NCI-H1694 treated with DMSO at 0.1 percent for 48 hours (cell line): ENCODE results near the gene SIPA1L3.
"Not testable (repeated sequence)": the region's sequence is repeated elsewhere in the genome, so short reads cannot be mapped to it uniquely, and the experiment has no call there.

Source experiments
- DNase-seq: peaks from one replicate; lab custom pipeline; 2025; lab: John Stamatoyannopoulos, UW

SIPA1L3 gene

DNA sequence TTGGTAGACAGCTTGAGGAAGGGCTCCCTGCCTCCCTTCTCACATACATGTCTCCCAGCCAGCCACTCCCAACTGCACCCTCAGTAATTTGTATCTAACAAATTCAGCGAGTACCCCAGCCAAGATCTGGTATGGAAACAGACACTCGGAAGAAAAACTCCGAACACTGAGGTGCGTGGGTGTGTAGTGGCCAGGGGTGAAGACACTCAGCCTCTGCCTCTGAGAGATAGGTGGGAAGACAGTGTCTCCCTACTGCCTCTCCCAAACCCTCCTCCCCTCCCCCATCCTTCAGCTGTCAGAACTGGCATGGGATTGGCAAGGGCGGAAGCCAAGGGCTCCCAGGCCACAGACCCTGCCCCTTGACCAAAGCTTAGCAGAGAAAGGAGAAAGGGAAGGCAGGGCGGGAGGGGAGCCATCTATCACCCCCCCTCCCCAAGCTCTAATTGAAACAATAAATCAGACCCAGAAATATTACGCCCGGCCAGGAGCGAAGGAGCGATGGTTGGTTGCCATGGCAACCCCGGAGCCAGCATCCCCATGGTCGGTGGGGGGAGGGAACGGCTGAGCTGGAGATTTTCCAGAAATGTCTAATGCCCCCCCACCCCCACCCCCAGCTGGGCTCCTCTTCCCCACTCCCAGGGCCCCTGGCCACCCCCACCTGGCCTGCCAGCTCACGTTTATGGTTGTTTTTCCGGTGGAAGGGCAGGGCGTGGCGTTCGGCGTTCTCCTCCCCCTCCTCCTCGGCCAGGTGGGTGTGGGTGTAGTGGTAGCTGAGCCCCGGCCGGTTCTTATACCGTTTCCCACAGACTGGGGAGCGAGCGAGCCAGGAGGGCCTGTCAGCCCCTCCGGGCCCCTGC is 310.0 kb downstream of the SIPA1L3 start:
- no peak for DNase-seq

- no peak for DNase-seq
Measured at GRCh38 chr19:38218204-38218603, 311.2 kb downstream of the SIPA1L3 start.

DNA sequence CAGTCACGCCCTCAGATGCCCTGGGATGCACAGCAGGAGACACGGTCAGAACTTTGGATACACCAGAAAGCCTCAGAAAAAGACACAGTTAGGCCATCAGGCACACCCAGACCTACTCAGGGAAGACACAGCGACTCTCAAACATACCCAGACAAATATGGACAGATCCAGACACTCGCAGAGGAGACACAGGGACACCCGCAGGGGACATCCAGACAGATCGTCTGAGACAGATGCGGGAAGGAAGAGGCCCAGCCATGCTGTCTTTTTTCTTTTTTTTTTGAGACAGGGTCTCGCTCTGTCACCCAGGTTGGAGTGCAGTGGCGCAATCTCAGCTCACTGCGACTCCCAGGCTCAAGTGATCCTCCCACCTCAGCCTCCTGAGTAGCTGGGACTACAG is 312.2 kb downstream of the SIPA1L3 start:
- DNase-seq = no peak

- no peak for DNase-seq
Measured at GRCh38 chr19:38221421-38221820, 314.4 kb downstream of the SIPA1L3 start.

- no peak for DNase-seq
Measured at GRCh38 chr19:38221919-38222830, 315.2 kb downstream of the SIPA1L3 start.

DNA sequence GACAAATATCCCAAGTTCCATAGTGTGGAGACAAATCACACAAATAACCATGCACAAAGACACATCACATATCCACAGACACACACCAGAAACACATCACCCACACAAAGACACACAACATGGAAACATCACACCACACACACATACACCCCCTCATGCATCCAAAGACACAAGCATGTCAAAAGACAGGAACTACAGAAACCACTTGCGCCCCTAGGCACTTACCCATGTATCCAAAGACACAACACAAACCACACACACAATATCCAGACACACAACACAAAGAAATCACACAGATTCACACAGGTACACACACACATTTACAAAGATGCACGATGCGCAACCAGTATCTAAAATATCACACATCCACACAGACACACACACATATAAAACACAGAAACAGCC is 316.1 kb downstream of the SIPA1L3 start:
- no peak for DNase-seq

DNA sequence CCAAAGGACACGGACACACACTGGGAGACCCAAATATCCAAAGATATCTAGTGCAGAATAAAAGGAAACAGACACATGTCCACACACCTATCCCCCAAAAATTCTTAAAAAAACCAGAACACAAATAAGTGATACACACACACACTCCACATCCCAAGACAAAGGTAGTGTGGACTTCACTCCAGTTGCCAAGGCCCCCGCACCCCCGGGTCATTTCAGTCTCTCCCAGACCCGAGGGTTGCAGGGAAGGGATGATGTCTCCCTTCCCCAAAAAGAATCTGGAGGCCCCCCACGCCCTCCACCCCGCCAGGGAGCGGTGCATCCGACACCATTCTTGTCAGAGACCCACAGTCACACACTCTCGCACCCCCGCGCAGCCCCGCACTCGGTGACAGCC is 316.6 kb downstream of the SIPA1L3 start:
- DNase-seq = no peak

DNA sequence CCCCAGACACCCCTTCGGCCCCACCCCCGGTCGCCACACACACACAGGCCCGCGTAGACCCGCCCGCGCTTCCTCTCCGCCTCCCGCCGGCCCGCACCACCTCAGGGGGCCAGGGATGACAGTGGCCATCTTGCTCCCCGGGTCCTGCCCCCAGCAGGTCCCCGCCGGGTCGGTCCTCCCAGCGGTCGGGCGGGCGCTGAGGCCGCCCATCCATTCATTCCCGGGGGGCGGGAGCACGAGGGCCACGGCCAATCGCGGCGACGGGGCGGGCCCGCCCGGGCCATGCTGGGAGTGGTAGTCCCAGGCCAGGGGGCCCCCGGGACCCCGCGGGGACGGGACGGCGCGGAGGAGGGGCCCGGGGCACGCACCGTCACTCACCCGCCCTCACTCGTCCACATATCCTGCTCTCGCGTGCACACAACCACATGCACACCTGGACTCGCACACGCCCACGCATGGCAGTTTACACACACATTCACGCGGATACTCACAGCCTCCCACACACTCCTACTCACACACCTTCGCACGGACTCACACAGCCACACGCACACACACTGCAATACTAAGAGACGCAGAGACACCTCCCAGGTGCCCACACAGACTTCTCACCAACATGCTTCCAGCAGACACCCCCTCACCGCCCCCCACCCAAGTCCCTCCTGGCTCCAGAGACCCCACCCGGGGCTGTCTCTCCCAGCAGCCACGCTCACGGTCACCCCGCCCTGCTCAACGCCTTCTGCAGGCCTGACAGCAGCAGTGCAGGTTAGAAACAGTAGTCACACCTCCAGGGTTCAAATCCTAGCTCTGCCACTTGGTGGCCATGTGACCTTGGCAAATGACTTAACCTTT is 317.2 kb downstream of the SIPA1L3 start, which contains the start of gene DPF1:
DPF1 (minus strand) TSS at position 209 of the 849 bp plus-strand sequence; CDS start at position 129, 80 bp downstream.
- DNase-seq = peak; percentile 29

GRCh38 chr19:38224863-38225218 is 317.8 kb downstream of the SIPA1L3 start:
- not testable (repeated sequence) for DNase-seq

DNA sequence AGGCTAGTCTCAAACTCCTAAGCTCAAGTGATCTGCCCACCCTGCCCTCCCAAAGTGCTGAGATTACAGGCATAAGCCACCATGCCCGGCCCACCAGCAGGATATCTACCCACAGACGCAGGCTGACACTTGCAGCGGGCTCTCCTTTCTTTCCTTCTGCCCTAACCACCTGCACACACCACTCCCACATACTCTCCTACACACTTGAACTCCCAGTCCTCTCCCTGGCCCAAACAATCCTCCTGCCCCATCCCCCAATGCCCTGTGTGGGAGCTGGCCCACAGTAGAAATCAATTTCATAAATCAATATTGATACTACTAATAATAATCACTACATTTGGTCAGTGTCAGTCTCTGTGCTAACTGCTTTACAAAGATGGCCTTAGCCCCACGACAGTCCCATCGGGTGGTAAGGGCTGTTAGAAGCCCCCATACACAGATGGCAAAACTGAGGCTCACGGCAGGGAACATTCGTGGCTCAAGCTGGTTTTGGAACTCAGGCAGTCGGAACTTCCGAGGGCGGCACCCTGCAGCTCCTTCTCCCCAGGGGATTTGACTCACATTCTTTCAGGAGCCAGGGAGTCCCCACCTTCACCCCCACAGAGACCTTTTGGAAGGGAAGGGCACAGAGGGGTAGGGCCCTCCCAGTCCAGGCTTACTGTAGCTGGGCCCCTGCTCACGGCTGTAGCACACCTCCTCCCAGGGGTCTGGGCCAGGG is 320.4 kb downstream of the SIPA1L3 start:
- no peak for DNase-seq

DNA sequence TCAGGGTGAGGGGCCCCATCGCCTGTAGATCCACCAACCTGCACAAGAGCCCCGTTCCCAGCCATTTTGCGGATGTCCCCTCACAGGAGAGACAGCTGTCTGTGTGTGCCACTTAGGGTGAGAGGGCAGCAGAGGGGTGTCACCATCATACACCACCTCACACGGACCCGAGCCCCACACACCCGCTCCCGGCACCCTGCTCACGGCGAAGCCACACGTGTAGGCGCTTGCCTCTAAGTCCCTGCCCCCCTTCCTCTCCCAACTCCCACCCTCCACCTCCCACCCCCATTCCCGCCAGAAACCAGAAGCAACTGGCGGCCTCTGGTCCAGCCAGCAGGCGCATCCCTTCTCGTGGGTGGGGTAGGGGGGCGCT is 321.0 kb downstream of the SIPA1L3 start:
- DNase-seq = no peak

GRCh38 chr19:38228491-38229439 is 321.8 kb downstream of the SIPA1L3 start:
- peak; percentile 22 for DNase-seq

DNA sequence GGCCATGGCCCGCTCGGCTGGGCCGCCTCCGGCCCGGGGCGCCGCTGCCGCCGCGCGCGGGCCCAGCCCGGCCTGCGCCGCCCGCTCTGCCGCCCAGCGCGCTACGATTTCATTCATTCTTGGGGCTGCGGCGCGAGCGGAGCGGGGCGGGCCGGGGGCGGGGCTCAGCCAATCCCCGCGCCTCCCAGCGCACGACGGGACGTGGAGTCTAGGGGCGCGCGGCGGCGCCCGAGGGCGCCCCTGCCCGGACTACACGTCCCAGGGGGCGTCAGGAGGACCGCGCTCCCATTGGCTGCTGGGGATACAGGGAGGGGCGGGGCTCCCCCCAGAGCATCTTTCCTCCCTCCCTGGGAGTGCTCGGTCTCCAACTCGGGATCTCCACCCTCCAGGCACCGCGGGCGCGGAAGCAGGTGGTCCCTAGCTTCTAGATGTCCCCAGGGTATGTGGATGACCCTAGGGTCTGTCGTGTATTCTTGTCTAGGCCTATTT is 322.6 kb downstream of the SIPA1L3 start:
- peak; percentile 94 for DNase-seq

GRCh38 chr19:38230506-38231133 is 323.6 kb downstream of the SIPA1L3 start:
- not testable (repeated sequence) for DNase-seq

DNA sequence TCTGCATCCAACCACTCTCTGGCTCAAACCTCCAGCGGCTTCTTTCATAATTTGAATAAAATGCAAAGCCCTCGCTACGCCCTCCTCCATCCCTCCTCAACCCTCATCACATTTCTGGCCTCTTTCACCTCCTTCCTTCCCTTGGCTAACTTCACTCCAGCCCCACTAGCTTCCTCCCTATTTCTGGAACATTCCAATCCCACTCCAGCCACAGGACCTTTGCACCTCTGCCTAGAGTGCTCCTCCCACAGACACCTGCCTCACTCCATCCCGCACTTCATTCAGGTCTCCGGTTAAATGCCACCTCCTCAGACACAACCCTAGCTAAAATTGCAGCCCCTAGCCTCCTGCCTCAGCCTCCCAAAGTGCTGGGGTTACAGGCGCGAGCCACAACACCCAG is 324.9 kb downstream of the SIPA1L3 start:
- no peak for DNase-seq

GRCh38 chr19:38233740-38234251 is 326.8 kb downstream of the SIPA1L3 start:
- peak; percentile 60 for DNase-seq

- no peak for DNase-seq
Measured at GRCh38 chr19:38234615-38235014, 327.6 kb downstream of the SIPA1L3 start.

GRCh38 chr19:38239816-38240215 is 332.8 kb downstream of the SIPA1L3 start:
- DNase-seq = no peak

DNA sequence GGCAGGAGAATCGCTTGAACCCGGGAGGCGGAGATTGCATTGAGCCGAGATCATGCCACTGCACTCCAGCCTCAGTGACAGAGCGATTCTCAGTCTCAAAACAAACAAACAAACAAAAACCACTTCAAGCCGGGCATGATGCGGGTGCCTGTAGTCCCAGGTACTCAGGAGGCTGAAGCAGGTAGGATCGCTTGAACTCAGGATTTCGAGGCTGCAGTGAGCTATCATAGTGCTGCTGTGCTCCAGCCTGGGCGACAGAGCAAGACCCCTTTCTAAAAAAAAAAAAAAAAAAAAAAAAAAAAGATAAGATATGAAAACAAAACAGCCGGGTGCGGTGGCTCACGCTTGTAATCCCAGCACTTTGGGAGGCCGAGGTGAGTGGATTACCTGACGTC is 336.3 kb downstream of the SIPA1L3 start:
- no peak for DNase-seq
